ENCODE results near the gene PINK1. TPM values are rescaled to one million over a fixed set of nuclear protein-coding genes. Genes with fewer than 3 reads are reported as not detected.

PINK1 gene
- total and polyA plus RNA-seq, 2 of the 13 experiments (the other 11 are each of a cell fraction or from before 2014, with no cell fraction given) = 15.3 to 16.1 TPM

DNA sequence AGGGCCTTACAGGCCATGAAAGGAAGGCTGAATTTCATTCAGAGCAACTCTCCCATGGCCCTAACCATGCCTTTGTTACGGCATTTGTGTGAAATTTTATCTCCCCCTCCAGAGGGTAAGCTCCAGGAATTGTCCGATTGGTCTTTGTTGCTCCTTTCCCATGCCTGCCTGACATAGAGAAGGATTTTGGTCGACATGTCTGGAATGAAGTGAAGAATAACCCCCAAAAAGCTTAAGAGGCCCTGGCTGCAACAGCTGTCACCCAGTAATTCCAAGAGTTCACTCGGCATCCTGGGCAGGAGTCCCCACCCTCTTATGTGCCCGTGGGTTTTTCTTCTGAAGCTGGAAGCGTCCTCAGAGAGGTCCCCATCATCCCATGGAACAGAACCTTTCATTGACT, 23.7 kb upstream of the PINK1 start (continued):
- TF ChIP-seq REST (IDR thresholded peaks at IDR 0.05; ENCODE audit: borderline replicate concordance in 1 of 2, low read depth in 1 of 2, low read length in 2 of 2) = no peak
- TF ChIP-seq SSRP1 (CRISPR knock-in tag; IDR thresholded peaks at IDR 0.05) = no peak
- no peak for TF ChIP-seq NBN (conservative IDR thresholded peaks at IDR 0.05)
- TF ChIP-seq ZNF766 (CRISPR knock-in tag; IDR thresholded peaks at IDR 0.05; ENCODE audit: borderline replicate concordance) = no peak

DNA sequence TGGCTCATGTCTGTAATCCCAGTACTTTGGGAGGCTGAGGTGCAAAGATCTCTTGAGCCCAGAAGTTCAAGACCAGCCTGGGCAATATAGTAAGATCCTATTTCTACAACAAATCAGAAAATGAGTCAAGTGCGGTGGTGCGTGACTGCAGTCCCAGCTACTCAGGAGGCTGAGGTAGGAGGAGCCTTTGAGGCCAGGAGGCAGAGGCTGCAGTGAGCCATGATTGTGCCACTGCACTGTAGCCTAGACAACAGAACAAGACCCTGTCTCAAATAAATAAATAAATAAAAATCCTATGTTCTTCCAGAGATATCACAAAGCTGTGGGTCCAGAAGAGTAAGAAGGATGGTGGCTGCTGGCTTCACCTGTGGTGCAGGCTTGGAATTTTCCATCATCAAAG, 22.3 kb upstream of the PINK1 start:
- no peaks in the 10 kb centered on the region for H3K9me3 ChIP-seq (ENCODE audit: low read length)
- H3K4me2 ChIP-seq (ENCODE audit: low read depth, low read length) = no peak overlapping the region
- H3K27ac ChIP-seq (ENCODE audit: extremely low read length, insufficient read depth, low read length) = no peak overlapping the region
- TF ChIP-seq ZNF317 (CRISPR knock-in tag; IDR thresholded peaks at IDR 0.05) (no peak), RFX5 (IDR thresholded peaks at IDR 0.05; ENCODE audit: low read depth, low read length) (no peak), ZNF784 (CRISPR knock-in tag; IDR thresholded peaks at IDR 0.05; ENCODE audit: borderline replicate concordance) (no peak)
- no peaks in the 10 kb centered on the region for H3K36me3 ChIP-seq (replicated peaks in 1 of 2; ENCODE audit: control insufficient read depth in 1 of 2, insufficient read depth in 2 of 2, low read length in 2 of 2)
- H2AFZ ChIP-seq (ENCODE audit: low read length) = no peak overlapping the region
- no peak for DNase-seq (ENCODE audit: low spot score)
- CTCF ChIA-PET (ENCODE audit: low intra/inter-chr PET ratio, low total read pairs) = no interaction called here
- H4K20me1 ChIP-seq (ENCODE audit: insufficient read depth, low read length) = no peaks in the 10 kb centered on the region
- no TSS peak for BruUV-seq (replicated peaks)
- 98% methylated on average over 2 of the region's 2 CpGs for WGBS (ENCODE audit: low lambda C conversion rate)
- H3K27me3 ChIP-seq (ENCODE audit: control insufficient read depth in 1 of 2, insufficient read depth in 2 of 2, low read length in 2 of 2) = no peaks in the 10 kb centered on the region
- POLR2A ChIA-PET = interaction anchor here (3.5 kb wide), 1 partner anchor 22 kb away, joined by 23 read pairs; the partner anchor contains the start of gene PINK1
- no peak overlapping the region for H3K4me3 ChIP-seq (replicated peaks in 1 of 3; ENCODE audit: insufficient read depth in 1 of 3, low read depth in 2 of 3, low read length in 3 of 3)
- no peak for FAIRE-seq
- H3K9ac ChIP-seq (ENCODE audit: insufficient read depth, low read depth, low read length) = no peak overlapping the region
- no peaks in the 10 kb centered on the region for H3K79me2 ChIP-seq (ENCODE audit: insufficient read depth, low read length)
- intact Hi-C loops (cut with micrococcal nuclease; ENCODE audit: unreplicated experiment) = no loop called here
- peaks cover 34% of the 10 kb centered on the region for H3K4me1 ChIP-seq (ENCODE audit: insufficient read depth, low read length)
- in situ Hi-C loops (cut with HindIII; ENCODE audit: extremely low pct_ligation_motif_present, low pct_unique_long_range_greater_than_20kb) = no loop called here
- ATAC-seq = no peak

All from HepG2 (cell line).